HG03039 (cell line): Measurements from ENCODE around the gene CNST.
"Not testable (repeated sequence)": the region's sequence is repeated elsewhere in the genome, so short reads cannot be mapped to it uniquely, and the experiment has no call there.

ENCODE experiments used
- ATAC-seq: cut with Tn5 transposase; IDR thresholded peaks from one replicate; pipeline ENCODE4 v1.9.1; 2021; ENCODE audit warnings: mild to moderate bottlenecking, moderate library complexity; ENCODE audit not compliant: unreplicated experiment

The CNST gene

GRCh38 chr1:246667773-246668172, 101.5 kb downstream of the CNST start:
- no peak for ATAC-seq

GRCh38 chr1:246669659-246670058, 103.4 kb downstream of the CNST start:
- ATAC-seq: no peak

- no peak for ATAC-seq
Observed at GRCh38 chr1:246674049-246674448, 107.8 kb downstream of the CNST start.

GRCh38 chr1:246677842-246678241, 111.6 kb downstream of the CNST start:
- no peak for ATAC-seq

- no peak for ATAC-seq
Observed at GRCh38 chr1:246678816-246679793, 112.8 kb downstream of the CNST start.

- no peak for ATAC-seq
Observed at GRCh38 chr1:246679794-246680177, 113.5 kb downstream of the CNST start.

- no peak for ATAC-seq
Observed at GRCh38 chr1:246680190-246680589, 113.9 kb downstream of the CNST start.

GRCh38 chr1:246680696-246681130, 114.5 kb downstream of the CNST start:
- no peak for ATAC-seq

- ATAC-seq: no peak
Observed at GRCh38 chr1:246681900-246682895, 115.9 kb downstream of the CNST start.

- no peak for ATAC-seq
Observed at GRCh38 chr1:246683521-246683920, 117.3 kb downstream of the CNST start.

- ATAC-seq: no peak
Observed at GRCh38 chr1:246687002-246687401, 120.7 kb downstream of the CNST start.

- peak; percentile 94 for ATAC-seq
Observed at GRCh38 chr1:246689409-246690008, 123.3 kb downstream of the CNST start.

- ATAC-seq: no peak
Observed at GRCh38 chr1:246690100-246690499, 123.8 kb downstream of the CNST start.

GRCh38 chr1:246691622-246692495, 125.6 kb downstream of the CNST start:
- ATAC-seq: no peak

- not testable (repeated sequence) for ATAC-seq
Observed at GRCh38 chr1:246694213-246694895, 128.1 kb downstream of the CNST start.

- no peak for ATAC-seq
Observed at GRCh38 chr1:246695136-246695535, 128.9 kb downstream of the CNST start.

- no peak for ATAC-seq
Observed at GRCh38 chr1:246695666-246696065, 129.4 kb downstream of the CNST start.

- ATAC-seq: no peak
Observed at GRCh38 chr1:246698466-246699094, 132.3 kb downstream of the CNST start.
